Gastrocnemius medialis (tissue), 4 donors: ENCODE measurements around the gene AJAP1. TPM values are rescaled to one million over a fixed set of nuclear protein-coding genes. Genes with fewer than 3 reads are reported as not detected.

Experiments
- ATAC-seq, 2 donors: fragments of 150-250 bp; one replicate each; pipeline ENCODE4 v1.9.1; 2016
- DNase-seq, 2 donors: peaks; one replicate each; pipeline ENCODE4 v3.0.0-alpha.2; 2019
- H3K27ac ChIP-seq, 4 donors: fragments of 200-600 bp; sonication (generic); 1 replicate in 1 of 4; 2 replicates in 3 of 4; pipeline ENCODE4 v1.5.1; 2016 to 2018; ENCODE audit warnings: mild to moderate bottlenecking in 2 of 4, moderate library complexity in 1 of 4
- H3K27me3 ChIP-seq, 3 donors: fragments of 200-600 bp; sonication (generic) in 2 of 3; 1 replicate in 1 of 3; 2 replicates in 2 of 3; pipeline versions ENCODE4 v1.5.1 to v1.6.0; 2016 to 2019; ENCODE audit warnings: mild to moderate bottlenecking in 1 of 3, moderate library complexity in 1 of 3
- H3K36me3 ChIP-seq, 2 donors: fragments of 200-600 bp; sonication (generic) in 1 of 2; one replicate each; pipeline ENCODE4 v1.5.1; 2017 to 2018
- H3K4me1 ChIP-seq, 2 donors: fragments of 200-600 bp; sonication (generic) in 1 of 2; one replicate each; pipeline ENCODE4 v1.5.1; 2016 to 2017; ENCODE audit warnings: mild to moderate bottlenecking in 2 of 2
- H3K4me3 ChIP-seq, 4 donors: fragments of 200-600 bp; sonication (generic) in 3 of 4; 1 replicate in 1 of 4; 2 replicates in 3 of 4; pipeline ENCODE4 v1.5.1; 2016 to 2019; ENCODE audit warnings: mild to moderate bottlenecking in 2 of 4
- H3K9me3 ChIP-seq, 3 donors: fragments of 200-600 bp; sonication (generic) in 2 of 3; 1 replicate in 1 of 3; 2 replicates in 2 of 3; pipeline ENCODE4 v1.5.1; 2016 to 2019
- POLR2A ChIP-seq, 2 donors: fragments of 450-650 bp; IDR thresholded peaks; one replicate each; pipeline ENCODE4 v1.6.1; 2017; ENCODE audit warnings: antibody characterized with exemption in 2 of 2, mild to moderate bottlenecking in 2 of 2, moderate library complexity in 2 of 2
- in situ Hi-C, 4 donors: fragments of 200-750 bp; cut with MboI; loops; one replicate each; pipeline versions ENCODE4 v1.15.0 to v1.8.0; 2017; ENCODE audit warnings: low sequenced_read_pairs in 4 of 4
- intact Hi-C: fragments of 100-400 bp; cut with DNase I; formaldehyde crosslinking; loops from one replicate; pipeline ENCODE4 v1.15.1; 2023; ENCODE audit warnings: low total_unique reads
- total RNA-seq, 4 donors: library from RNA; depleted of rRNA; stranded (reverse); fragments of >200 nt; gene quantifications; one replicate each; pipeline versions ENCODE4 v1.1.0 to v1.2.3, GENCODE V29; 2016
- TF ChIP-seq, protein P1 (sequence below), 5 experiments: fragments of 450-650 bp in 3 of 5; fragments of 200-600 bp in 2 of 5; sonication (generic) in 2 of 5; IDR thresholded peaks in 4 of 5; conservative IDR thresholded peaks in 1 of 5; 1 replicate in 4 of 5; 2 replicates in 1 of 5; pipeline ENCODE4 v1.5.1; 2016 to 2019; ENCODE audit warnings: antibody characterized with exemption in 5 of 5, mild to moderate bottlenecking in 3 of 5, moderate library complexity in 3 of 5

The AJAP1 gene
- total RNA-seq, 4 donors from 2014 or later, result 0.03 to 0.18 (median 0.05) TPM; not detected in 1

DNA sequence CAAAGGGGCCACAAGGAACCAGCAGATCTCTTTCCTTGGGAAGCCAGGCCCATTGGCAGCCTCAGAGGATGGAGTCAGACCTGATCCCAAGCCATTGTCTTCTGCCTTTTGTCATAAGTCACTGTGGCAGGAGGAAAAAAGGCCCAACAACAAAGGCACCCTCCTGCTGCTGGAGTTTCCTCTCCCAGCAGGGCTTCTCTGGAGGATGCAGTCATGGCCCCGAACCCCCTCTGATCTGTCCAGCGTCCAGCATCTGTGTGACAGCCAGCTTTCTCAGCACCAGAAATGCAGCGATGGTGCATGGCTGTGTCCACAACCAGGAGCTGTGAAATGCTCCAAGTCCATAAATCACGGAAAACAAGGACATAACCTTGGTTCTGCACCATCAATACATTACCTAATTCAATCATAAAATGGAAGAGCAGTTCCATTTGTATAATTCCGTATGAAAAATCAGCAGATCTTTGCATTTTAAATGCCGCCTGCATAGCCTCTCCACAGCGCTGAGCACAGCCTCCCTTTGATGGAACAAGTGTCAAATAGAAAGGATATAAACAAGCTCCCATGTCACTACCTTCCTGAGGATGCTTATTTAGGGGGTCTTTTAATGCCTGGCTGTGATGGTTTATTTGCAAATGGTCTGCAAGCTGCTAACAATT is 30.6 kb downstream of the AJAP1 start:
- in situ Hi-C loops (no loop called here), intact Hi-C loops (no loop called here)
- Histone ChIP-seq H3K9me3 (no peaks in the 10 kb centered on the region), H3K4me3 (no peak overlapping the region), H3K27me3 (peaks cover 0 to 4% (median 0%) of the 10 kb centered on the region in 3 donors), H3K4me1 (no peaks in the 10 kb centered on the region), H3K36me3 (no peaks in the 10 kb centered on the region), H3K27ac (no peak overlapping the region)
- TF ChIP-seq POLR2A (IDR thresholded peaks at IDR 0.05), result no peak
- TF ChIP-seq, protein P1, sequence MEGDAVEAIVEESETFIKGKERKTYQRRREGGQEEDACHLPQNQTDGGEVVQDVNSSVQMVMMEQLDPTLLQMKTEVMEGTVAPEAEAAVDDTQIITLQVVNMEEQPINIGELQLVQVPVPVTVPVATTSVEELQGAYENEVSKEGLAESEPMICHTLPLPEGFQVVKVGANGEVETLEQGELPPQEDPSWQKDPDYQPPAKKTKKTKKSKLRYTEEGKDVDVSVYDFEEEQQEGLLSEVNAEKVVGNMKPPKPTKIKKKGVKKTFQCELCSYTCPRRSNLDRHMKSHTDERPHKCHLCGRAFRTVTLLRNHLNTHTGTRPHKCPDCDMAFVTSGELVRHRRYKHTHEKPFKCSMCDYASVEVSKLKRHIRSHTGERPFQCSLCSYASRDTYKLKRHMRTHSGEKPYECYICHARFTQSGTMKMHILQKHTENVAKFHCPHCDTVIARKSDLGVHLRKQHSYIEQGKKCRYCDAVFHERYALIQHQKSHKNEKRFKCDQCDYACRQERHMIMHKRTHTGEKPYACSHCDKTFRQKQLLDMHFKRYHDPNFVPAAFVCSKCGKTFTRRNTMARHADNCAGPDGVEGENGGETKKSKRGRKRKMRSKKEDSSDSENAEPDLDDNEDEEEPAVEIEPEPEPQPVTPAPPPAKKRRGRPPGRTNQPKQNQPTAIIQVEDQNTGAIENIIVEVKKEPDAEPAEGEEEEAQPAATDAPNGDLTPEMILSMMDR (IDR thresholded peaks at IDR 0.05 in 4 of 5, conservative IDR thresholded peaks at IDR 0.05 in 1 of 5), result no peak
- ATAC-seq (no peak), DNase-seq (no peak)

DNA sequence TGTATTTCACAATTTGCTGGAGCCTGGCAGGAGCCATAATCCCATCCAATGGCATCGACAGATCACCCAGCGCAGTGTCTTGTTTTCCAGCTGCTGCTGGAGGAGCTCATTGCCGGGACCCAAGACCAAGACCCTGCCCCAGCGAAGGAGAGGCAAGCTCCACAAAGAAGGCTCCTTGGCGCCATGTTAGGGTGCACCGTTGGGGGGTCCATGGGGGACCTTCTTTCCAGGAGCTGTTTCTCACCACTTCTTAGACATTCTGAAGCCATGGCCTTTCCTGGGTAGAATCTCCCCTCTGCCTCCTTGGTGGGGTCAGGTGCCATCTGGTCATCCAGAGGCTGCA is 31.1 kb downstream of the AJAP1 start:
- TF ChIP-seq POLR2A (IDR thresholded peaks at IDR 0.05), result no peak
- TF ChIP-seq, protein P1 (IDR thresholded peaks at IDR 0.05 in 4 of 5, conservative IDR thresholded peaks at IDR 0.05 in 1 of 5), result no peak

DNA sequence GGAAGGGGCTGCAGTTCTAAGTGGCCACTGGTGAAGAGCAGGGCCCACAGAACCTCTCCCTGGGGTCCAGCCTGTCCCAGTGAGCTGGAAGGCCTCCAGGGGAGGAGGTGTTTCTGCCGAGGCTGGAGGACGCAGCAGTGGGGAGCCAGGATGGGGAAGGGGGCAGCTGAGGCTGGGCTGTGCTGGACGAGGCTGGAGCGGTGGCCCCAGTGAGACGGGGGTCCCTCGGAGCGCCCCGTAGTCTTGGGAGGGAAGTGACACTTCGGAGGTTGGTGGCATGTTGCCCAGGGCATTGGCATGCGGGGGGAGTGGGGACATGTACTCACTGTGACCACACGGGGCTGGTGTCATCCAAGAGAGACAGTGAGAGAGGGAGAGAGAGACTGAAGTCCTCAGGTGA is 33.5 kb downstream of the AJAP1 start:
- peaks cover 0 to 4% (median 0%) of the 10 kb centered on the region in 3 donors for H3K27me3 ChIP-seq
- intact Hi-C loops (no loop called here), in situ Hi-C loops (no loop called here)
- no peaks in the 10 kb centered on the region for H3K36me3 ChIP-seq
- ATAC-seq, result no peak
- no peaks in the 10 kb centered on the region for H3K4me1 ChIP-seq
- no peak overlapping the region for H3K27ac ChIP-seq
- DNase-seq, result no peak
- no peak overlapping the region for H3K4me3 ChIP-seq
- H3K9me3 ChIP-seq, result no peaks in the 10 kb centered on the region
- no peak for TF ChIP-seq POLR2A (IDR thresholded peaks at IDR 0.05)
- TF ChIP-seq, protein P1 (IDR thresholded peaks at IDR 0.05 in 4 of 5, conservative IDR thresholded peaks at IDR 0.05 in 1 of 5), result no peak

More for the DNA sequence above, 31.1 kb downstream of the AJAP1 start:
- Histone ChIP-seq H3K36me3 (no peaks in the 10 kb centered on the region), H3K4me3 (no peak overlapping the region), H3K4me1 (no peaks in the 10 kb centered on the region), H3K27ac (no peak overlapping the region), H3K27me3 (peaks cover 0 to 4% (median 0%) of the 10 kb centered on the region in 3 donors), H3K9me3 (no peaks in the 10 kb centered on the region)
- ATAC-seq (no peak), DNase-seq (no peak)
- in situ Hi-C loops (no loop called here), intact Hi-C loops (no loop called here)

DNA sequence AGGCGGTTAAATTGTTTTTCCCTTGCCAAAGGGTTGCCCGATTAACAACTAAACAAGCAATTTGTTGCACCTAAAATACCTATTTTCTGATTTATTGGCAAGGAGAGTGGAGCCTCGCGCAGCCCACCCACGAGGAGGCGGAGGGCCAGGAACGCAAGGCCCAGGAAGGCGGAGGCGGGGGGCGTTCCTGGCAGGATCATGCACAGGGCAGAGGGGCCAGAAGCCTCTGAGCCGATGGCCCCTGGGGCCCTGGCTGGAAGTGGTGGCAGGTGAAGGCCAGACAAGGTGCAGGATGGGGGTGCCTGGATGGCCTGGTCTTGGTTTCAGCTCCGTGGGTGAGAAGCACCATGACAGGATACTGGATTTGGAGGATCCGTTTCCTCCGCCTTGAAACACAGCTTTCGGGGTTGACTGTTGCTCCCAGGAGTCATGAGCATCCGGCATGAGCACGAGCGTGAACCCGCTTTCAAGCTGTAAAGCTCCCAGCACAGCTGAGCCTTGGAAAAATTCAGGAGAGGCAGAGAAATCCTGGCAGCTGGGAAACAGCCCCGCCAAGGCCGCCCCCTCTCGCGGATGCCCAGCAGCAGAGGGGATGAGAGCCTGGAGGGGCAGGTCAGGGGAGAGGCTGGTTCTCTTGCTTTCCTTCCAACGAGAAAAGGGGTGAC is 35.0 kb downstream of the AJAP1 start:
- Histone ChIP-seq H3K4me3 (no peak overlapping the region), H3K4me1 (no peaks in the 10 kb centered on the region), H3K36me3 (no peaks in the 10 kb centered on the region), H3K27me3 (peaks cover 0 to 4% (median 0%) of the 10 kb centered on the region in 3 donors), H3K27ac (no peak overlapping the region), H3K9me3 (no peaks in the 10 kb centered on the region)
- no peak for ATAC-seq
- intact Hi-C loops, result no loop called here
- TF ChIP-seq POLR2A (IDR thresholded peaks at IDR 0.05), result no peak
- TF ChIP-seq, protein P1 (IDR thresholded peaks at IDR 0.05 in 4 of 5, conservative IDR thresholded peaks at IDR 0.05 in 1 of 5), result no peak
- in situ Hi-C loops, result no loop called here
- no peak for DNase-seq
